Stimulated activated naive CD8-positive, alpha-beta T cell treated with anti-CD3 and anti-CD28 coated beads, Interleukin-15, amount 100 ng/mL, for 72 hours (primary cell): ENCODE data around the gene CLSTN3.
"Not testable (repeated sequence)": the region's sequence is repeated elsewhere in the genome, so short reads cannot be mapped to it uniquely, and the experiment has no call there.

Source experiments
- ATAC-seq: fragments of 150-1000 bp; cut with Tn5 transposase; 2 replicates; pipeline ENCODE4 v1.10.0; 2021; ENCODE audit warnings: mild to moderate bottlenecking, moderate library complexity
- DNase-seq, 2 donors: peaks; one replicate each; pipeline ENCODE4 v3.0.0; 2021 to 2022
- H3K27ac Mint-ChIP-seq, 2 donors: one replicate each; pipeline ENCODE4 v1.8.0; 2022; ENCODE audit warnings: mild to moderate bottlenecking in 2 of 2, mixed read lengths in 2 of 2, moderate library complexity in 2 of 2
- H3K27me3 Mint-ChIP-seq: one replicate; pipeline ENCODE4 v1.8.0; 2022; ENCODE audit warnings: mixed read lengths
- H3K4me1 Mint-ChIP-seq: one replicate; pipeline ENCODE4 v1.8.0; 2022; ENCODE audit warnings: mild to moderate bottlenecking, mixed read lengths
- H3K4me3 Mint-ChIP-seq, 2 donors: one replicate each; pipeline ENCODE4 v1.8.0; 2022; ENCODE audit warnings: mild to moderate bottlenecking in 2 of 2, mixed read lengths in 2 of 2, moderate library complexity in 1 of 2
- H3K9me3 Mint-ChIP-seq, 2 donors: one replicate each; pipeline ENCODE4 v1.8.0; 2022; ENCODE audit warnings: mixed read lengths in 2 of 2

Gene CLSTN3

GRCh38 chr12:7162691-7163114, 32.5 kb downstream of the CLSTN3 start:
- DNase-seq (peak; percentile 15 to 28), ATAC-seq (peak; percentile 73)
- Mint-ChIP-seq H3K9me3 (peaks cover 8 to 13% of the 10 kb centered on the region in 2 donors), H3K27ac (no peak overlapping the region), H3K4me3 (peak overlapping the region; percentile 6 to 76), H3K4me1 (peaks cover 11% of the 10 kb centered on the region), H3K27me3 (peaks cover 36% of the 10 kb centered on the region)

GRCh38 chr12:7169951-7170350, 39.8 kb downstream of the CLSTN3 start:
- no peaks in the 10 kb centered on the region for H3K4me1 Mint-ChIP-seq

GRCh38 chr12:7171854-7172253, 41.7 kb downstream of the CLSTN3 start:
- H3K4me3 Mint-ChIP-seq: no peak overlapping the region
- H3K9me3 Mint-ChIP-seq: peaks cover 25 to 40% of the 10 kb centered on the region in 2 donors
- H3K27me3 Mint-ChIP-seq: peaks cover 39% of the 10 kb centered on the region
- H3K27ac Mint-ChIP-seq: no peak overlapping the region
- ATAC-seq: no peak
- DNase-seq: no peak
- H3K4me1 Mint-ChIP-seq: no peaks in the 10 kb centered on the region

More at GRCh38 chr12:7169951-7170350, 39.8 kb downstream of the CLSTN3 start:
- peaks cover 20 to 44% of the 10 kb centered on the region in 2 donors for H3K9me3 Mint-ChIP-seq
- DNase-seq: no peak
- no peak for ATAC-seq
- H3K27ac Mint-ChIP-seq: no peak overlapping the region
- H3K4me3 Mint-ChIP-seq: no peak overlapping the region
- H3K27me3 Mint-ChIP-seq: peaks cover 28% of the 10 kb centered on the region

- Mint-ChIP-seq H3K27me3 (peaks cover 54% of the 10 kb centered on the region), H3K4me1 (no peaks in the 10 kb centered on the region), H3K27ac (no peak overlapping the region), H3K4me3 (no peak overlapping the region), H3K9me3 (peaks cover 4 to 10% of the 10 kb centered on the region in 2 donors)
- DNase-seq: no peak
- no peak for ATAC-seq
Observed at GRCh38 chr12:7175493-7175892, 45.3 kb downstream of the CLSTN3 start.

DNA sequence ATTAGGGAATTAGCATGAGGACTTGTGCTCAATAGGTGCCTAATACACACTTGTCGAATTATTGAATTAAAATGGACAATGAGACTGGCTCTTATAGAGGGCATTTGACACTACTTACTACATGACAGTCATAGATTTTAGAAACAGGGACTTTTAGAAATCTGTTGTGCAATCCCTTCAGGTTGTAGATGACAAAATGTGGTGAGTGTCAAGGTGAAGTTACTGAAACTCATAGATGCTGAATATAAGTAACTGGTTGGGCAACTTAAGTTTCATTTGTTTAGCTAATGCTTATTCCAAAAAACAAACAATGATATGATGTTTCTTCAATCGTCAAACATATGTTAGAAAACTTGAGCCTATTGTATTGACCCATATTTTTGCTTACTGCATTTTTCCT, 46.4 kb downstream of the CLSTN3 start:
- no peaks in the 10 kb centered on the region for H3K4me1 Mint-ChIP-seq
- DNase-seq: no peak
- no peak overlapping the region for H3K4me3 Mint-ChIP-seq
- H3K9me3 Mint-ChIP-seq: peaks cover 0 to 10% of the 10 kb centered on the region in 2 donors
- no peak overlapping the region for H3K27ac Mint-ChIP-seq
- H3K27me3 Mint-ChIP-seq: peaks cover 58% of the 10 kb centered on the region
- ATAC-seq: no peak

DNA sequence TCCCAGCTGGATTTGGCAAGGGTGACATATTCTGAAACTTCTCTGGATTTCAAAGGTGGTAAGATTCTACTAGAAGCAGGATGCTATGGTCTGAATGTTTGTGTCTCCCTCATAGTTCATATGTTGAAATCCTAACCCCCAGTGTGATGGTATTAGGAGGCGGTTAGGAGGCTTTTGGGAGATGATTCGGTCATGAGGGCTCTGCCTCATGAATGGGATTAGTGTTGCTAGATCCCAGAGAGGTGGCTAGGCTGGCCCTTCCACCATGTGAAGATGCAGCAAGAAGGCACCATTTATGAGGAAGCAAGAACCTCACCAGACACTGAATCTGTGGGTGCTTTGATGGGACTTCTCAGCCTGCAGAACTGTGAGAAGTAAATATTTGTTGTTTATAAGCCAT, 48.3 kb downstream of the CLSTN3 start:
- Mint-ChIP-seq H3K27ac (no peak overlapping the region), H3K4me3 (no peak overlapping the region), H3K27me3 (peaks cover 48% of the 10 kb centered on the region), H3K4me1 (no peaks in the 10 kb centered on the region), H3K9me3 (peaks cover 0 to 5% of the 10 kb centered on the region in 2 donors)
- DNase-seq (no peak), ATAC-seq (no peak)

DNA sequence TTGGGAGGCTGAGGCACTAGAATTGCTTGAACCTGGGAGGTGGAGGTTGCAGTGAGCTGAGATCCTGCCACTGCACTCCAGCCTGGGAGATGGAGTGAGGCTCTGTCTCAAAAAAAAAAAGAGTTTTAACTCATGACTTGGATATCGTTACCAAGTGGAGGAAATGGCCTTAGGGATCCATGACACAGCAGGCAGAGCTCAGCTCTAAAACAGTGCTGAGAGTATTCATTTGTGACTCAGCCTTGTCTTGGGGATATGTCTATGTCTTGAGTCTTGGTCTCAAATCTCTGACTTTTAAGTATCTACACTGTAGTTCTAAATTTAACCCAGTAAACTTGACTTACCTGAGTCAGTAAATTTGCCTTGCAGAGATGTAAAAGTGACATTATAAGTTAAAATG, 50.5 kb downstream of the CLSTN3 start:
- no peaks in the 10 kb centered on the region for H3K9me3 Mint-ChIP-seq
- no peak overlapping the region for H3K27ac Mint-ChIP-seq
- H3K4me3 Mint-ChIP-seq: no peak overlapping the region
- no peak for ATAC-seq
- no peak for DNase-seq
- H3K27me3 Mint-ChIP-seq: peaks cover 37% of the 10 kb centered on the region
- no peaks in the 10 kb centered on the region for H3K4me1 Mint-ChIP-seq

- DNase-seq, ATAC-seq, H3K27ac Mint-ChIP-seq, H3K4me3 Mint-ChIP-seq, H3K27me3 Mint-ChIP-seq, H3K9me3 Mint-ChIP-seq: not testable (repeated sequence)
- H3K4me1 Mint-ChIP-seq: peaks cover 27% of the 10 kb centered on the region
Observed at GRCh38 chr12:7186058-7186457, 55.9 kb downstream of the CLSTN3 start.

DNA sequence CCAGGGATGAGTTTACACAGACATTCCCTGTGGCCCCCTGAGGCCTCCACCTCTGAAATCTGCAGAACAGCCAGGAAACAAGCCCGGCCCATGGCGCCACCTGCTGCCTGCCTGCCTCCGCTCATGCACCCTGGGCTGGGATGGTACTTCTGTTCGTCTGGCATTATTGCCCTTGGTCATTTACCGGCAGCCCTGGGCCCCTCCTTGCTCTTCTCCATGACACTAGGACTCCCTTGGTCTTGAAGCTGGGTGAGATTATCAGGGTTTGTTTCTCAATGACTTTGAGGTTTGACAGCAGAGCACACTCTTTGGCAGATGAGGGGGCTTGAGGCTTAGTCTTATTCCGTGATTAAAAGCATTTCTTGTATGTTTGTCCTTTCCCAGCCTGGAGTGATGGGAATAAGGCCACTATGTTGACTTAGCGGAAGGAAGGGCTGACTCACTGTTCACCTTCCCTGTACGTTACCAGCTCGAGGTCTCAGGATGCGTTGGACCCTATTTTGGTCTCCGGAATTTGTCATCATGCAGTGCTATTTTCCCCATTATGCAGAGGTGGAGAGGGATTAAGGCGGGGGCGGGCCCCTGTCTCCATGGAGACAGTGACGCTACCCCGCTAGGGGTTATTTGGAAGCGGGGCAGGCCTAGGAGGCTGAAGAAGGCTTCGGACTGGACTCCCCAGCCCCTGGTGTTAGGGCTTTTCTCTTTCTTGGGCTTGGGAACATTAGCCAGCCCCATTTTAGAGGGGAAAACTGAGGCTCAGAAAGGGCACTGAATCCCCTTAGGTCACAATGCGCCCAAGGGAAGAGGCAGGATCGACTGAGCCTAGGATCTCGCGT, 58.6 kb downstream of the CLSTN3 start:
- peaks cover 47% of the 10 kb centered on the region for H3K4me1 Mint-ChIP-seq
- H3K27ac Mint-ChIP-seq: peak overlapping the region; percentile 99
- peak overlapping the region; percentile 97 to 98 for H3K4me3 Mint-ChIP-seq
- H3K9me3 Mint-ChIP-seq: no peaks in the 10 kb centered on the region
- DNase-seq (peak; percentile 62 to 74), ATAC-seq (peak; percentile 70)
- H3K27me3 Mint-ChIP-seq: no peaks in the 10 kb centered on the region

DNA sequence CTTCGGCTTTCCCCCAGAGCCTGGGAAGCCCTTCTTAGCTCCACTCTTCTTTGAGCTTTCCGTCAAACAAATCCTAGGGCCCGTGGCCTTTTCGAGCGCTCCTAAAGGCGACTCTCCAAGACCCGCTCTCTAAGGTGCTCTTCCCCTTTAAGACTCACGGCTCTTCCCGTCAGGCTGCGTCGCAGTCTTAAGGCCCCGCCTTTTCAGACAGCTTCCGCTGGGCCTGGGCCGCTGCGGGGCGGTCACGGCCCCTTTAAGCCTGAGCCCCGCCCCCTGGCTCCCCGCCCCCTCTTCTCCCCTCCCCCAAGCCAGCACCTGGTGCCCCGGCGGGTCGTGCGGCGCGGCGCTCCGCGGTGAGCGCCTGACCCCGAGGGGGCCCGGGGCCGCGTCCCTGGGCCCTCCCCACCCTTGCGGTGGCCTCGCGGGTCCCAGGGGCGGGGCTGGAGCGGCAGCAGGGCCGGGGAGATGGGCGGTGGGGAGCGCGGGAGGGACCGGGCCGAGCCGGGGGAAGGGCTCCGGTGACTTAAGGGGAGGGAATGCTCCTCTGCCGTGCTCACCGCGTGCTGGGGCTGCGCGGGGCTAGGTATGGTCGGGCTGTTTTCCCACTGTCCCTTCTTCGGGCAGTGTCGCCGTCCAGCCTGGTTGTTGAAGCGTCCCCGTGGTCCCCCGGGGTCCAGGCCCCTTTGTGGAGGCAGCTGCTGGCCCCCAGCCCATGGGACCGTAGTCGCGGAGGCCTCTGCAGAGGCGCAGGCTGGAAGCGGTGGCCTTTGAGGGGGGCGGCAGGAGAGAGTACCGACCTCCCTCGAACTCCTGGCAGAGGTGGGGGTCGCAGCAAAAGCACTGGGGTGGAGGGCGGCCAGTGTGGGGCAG, 59.5 kb downstream of the CLSTN3 start, which contains the start of gene PEX5:
Gene PEX5, plus strand, starts transcription at position 289 of the 870 bp plus-strand sequence. CDS start 692 bp downstream, outside the sequence.
- no peaks in the 10 kb centered on the region for H3K27me3 Mint-ChIP-seq
- H3K4me1 Mint-ChIP-seq: peaks cover 54% of the 10 kb centered on the region
- DNase-seq (peak; percentile 80 to 88), ATAC-seq (peak; percentile 96)
- H3K27ac Mint-ChIP-seq: peak within 1 kb of the TSS; percentile 99
- H3K4me3 Mint-ChIP-seq: peak within 1 kb of the TSS; percentile 97 to 98
- no peaks in the 10 kb centered on the region for H3K9me3 Mint-ChIP-seq

GRCh38 chr12:7190268-7191055, 60.3 kb downstream of the CLSTN3 start:
- DNase-seq: peak in 1 of 2 donors; percentile 22
- Mint-ChIP-seq H3K27ac (peak overlapping the region in 1 of 2 donors; percentile 74), H3K9me3 (no peaks in the 10 kb centered on the region), H3K4me1 (peaks cover 62% of the 10 kb centered on the region), H3K4me3 (peak overlapping the region; percentile 97 to 98), H3K27me3 (no peaks in the 10 kb centered on the region)
- ATAC-seq: peak; percentile 1

GRCh38 chr12:7193674-7194073, 63.5 kb downstream of the CLSTN3 start:
- Mint-ChIP-seq H3K4me1 (peaks cover 58% of the 10 kb centered on the region), H3K27me3 (no peaks in the 10 kb centered on the region), H3K27ac (no peak overlapping the region), H3K4me3 (no peak overlapping the region), H3K9me3 (no peaks in the 10 kb centered on the region)
- ATAC-seq (no peak), DNase-seq (no peak)

DNA sequence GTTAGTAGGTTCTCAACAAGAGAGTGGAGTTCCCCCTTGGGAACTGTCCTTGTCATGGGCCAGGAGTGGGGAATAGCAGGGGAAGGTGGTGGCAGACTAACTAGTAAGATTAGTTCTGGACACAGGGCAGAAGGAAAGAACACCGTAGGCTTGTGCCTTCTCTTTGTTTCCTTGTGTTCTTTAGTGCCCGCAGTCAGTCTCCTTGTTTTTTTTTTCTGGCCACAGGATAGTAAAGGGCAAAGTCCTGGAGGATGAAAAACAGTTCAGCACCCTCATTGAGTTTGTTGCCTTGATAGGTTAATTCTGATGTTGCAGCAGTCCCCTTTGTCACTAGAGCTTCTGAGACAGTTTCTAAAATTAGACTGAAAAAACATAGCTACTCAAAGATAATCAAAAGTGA, 67.7 kb downstream of the CLSTN3 start:
- no peak overlapping the region for H3K27ac Mint-ChIP-seq
- DNase-seq (no peak), ATAC-seq (no peak)
- no peak overlapping the region for H3K4me3 Mint-ChIP-seq
- no peaks in the 10 kb centered on the region for H3K27me3 Mint-ChIP-seq
- H3K9me3 Mint-ChIP-seq: no peaks in the 10 kb centered on the region
- peaks cover 23% of the 10 kb centered on the region for H3K4me1 Mint-ChIP-seq

- no peak overlapping the region for H3K4me3 Mint-ChIP-seq
Observed at GRCh38 chr12:7203109-7203508, 72.9 kb downstream of the CLSTN3 start.

DNA sequence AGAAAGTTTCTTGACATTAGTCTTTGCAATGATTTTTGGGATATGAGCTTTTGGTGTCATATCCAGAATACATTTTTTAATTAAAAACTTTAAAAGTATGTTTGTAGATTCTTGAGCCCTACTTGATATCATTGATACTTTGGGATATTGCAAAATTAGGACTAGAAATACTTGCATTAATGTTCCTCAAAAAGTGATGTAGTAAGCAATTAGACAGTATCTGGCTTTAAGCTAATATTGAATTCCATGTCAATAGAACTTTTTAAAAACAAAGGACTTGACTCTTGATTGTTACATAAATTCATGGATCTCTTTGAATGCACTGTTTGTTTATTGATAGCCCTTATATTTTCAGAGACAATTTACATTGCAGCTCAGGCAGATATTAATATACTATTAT, 74.9 kb downstream of the CLSTN3 start:
- Mint-ChIP-seq H3K4me1 (no peaks in the 10 kb centered on the region), H3K4me3 (no peak overlapping the region), H3K27me3 (no peaks in the 10 kb centered on the region), H3K9me3 (peaks cover 8 to 12% of the 10 kb centered on the region in 2 donors), H3K27ac (no peak overlapping the region)
- ATAC-seq (no peak), DNase-seq (no peak)

More at GRCh38 chr12:7203109-7203508, 72.9 kb downstream of the CLSTN3 start:
- Mint-ChIP-seq H3K27me3 (no peaks in the 10 kb centered on the region), H3K4me1 (no peaks in the 10 kb centered on the region), H3K27ac (peak overlapping the region in 1 of 2 donors; percentile 2), H3K9me3 (no peaks in the 10 kb centered on the region)
- ATAC-seq (no peak), DNase-seq (no peak)
